Measurements from ENCODE around the gene TENM3.

Gene TENM3

GRCh38 chr4:182263562-182263961 is 20.4 kb downstream of the TENM3 start:
- H3K27ac ChIP-seq: no peak overlapping the region
- TF ChIP-seq, protein P1, sequence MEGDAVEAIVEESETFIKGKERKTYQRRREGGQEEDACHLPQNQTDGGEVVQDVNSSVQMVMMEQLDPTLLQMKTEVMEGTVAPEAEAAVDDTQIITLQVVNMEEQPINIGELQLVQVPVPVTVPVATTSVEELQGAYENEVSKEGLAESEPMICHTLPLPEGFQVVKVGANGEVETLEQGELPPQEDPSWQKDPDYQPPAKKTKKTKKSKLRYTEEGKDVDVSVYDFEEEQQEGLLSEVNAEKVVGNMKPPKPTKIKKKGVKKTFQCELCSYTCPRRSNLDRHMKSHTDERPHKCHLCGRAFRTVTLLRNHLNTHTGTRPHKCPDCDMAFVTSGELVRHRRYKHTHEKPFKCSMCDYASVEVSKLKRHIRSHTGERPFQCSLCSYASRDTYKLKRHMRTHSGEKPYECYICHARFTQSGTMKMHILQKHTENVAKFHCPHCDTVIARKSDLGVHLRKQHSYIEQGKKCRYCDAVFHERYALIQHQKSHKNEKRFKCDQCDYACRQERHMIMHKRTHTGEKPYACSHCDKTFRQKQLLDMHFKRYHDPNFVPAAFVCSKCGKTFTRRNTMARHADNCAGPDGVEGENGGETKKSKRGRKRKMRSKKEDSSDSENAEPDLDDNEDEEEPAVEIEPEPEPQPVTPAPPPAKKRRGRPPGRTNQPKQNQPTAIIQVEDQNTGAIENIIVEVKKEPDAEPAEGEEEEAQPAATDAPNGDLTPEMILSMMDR (IDR thresholded peaks at IDR 0.05): no peak
- no peak for TF ChIP-seq ZFX (IDR thresholded peaks at IDR 0.05; ENCODE audit: borderline replicate concordance)

DNA sequence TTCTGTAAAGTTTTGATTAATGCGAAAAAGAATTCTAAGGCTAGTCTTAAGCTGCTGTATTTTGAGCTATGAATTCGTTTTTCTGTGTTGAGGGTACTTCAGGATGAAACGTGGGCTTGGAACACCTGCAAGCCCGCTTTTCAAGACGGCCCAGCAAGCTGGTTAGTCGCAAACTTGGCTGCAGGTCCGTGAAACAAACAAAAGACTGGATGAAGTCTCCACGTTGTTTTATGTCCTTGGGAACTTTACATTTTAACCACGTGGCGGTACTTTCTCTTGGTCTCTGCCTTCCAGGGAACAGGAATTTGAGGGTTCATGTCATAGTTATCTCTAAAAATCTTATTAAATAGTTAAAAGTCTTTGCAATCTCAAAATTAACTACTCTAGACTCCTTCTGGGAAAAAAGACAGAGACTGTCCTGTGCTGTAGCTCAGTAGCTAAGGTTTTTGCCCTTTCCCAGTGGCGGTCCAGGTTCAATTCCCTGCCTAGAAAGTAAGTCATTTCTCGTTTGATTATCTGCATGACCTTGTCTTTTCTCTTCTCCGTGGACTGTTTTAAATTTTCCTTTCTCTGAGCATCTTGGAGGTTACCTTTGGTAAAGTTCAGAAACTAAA is 21.0 kb downstream of the TENM3 start:
- TF ChIP-seq ZFX (IDR thresholded peaks at IDR 0.05; ENCODE audit: borderline replicate concordance): no peak
- TF ChIP-seq, protein P1 (IDR thresholded peaks at IDR 0.05): no peak
- H3K27ac ChIP-seq: no peak overlapping the region

GRCh38 chr4:182265881-182266280 is 22.7 kb downstream of the TENM3 start:
- TF ChIP-seq, protein P1 (IDR thresholded peaks at IDR 0.05): peak; percentile 11; the same call in 1 of the 2 replicates
- no peak for TF ChIP-seq ZFX (IDR thresholded peaks at IDR 0.05; ENCODE audit: borderline replicate concordance)

GRCh38 chr4:182267048-182267447 is 23.8 kb downstream of the TENM3 start:
- no peak overlapping the region for H3K27ac ChIP-seq
- no peak for TF ChIP-seq ZFX (IDR thresholded peaks at IDR 0.05; ENCODE audit: borderline replicate concordance)
- TF ChIP-seq, protein P1 (IDR thresholded peaks at IDR 0.05): no peak

More at GRCh38 chr4:182265881-182266280, 22.7 kb downstream of the TENM3 start:
- no peak overlapping the region for H3K27ac ChIP-seq

GRCh38 chr4:182268966-182269365 is 25.8 kb downstream of the TENM3 start:
- TF ChIP-seq, protein P1 (IDR thresholded peaks at IDR 0.05): no peak
- no peak for TF ChIP-seq ZFX (IDR thresholded peaks at IDR 0.05; ENCODE audit: borderline replicate concordance)
- H3K27ac ChIP-seq: no peak overlapping the region

DNA sequence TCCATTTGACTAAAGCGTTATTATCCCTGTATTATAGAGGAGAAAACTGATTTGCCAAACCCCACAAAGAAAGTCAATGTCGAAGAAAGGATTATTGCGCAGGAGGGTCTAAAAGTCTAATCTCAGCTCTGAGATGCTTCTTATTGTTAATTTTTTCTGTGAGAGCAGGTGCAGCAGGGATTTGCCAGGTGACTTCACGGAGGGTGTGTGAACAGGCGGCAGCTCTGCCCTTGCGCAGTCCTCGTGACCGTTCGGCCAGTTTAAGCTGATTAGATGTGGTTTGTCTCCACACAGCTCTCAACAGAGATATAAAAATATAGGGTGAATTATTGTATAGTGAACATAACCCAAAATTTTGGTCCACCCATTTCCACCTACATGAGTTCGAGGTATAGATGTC is 28.5 kb downstream of the TENM3 start:
- no peak for TF ChIP-seq ZFX (IDR thresholded peaks at IDR 0.05; ENCODE audit: borderline replicate concordance)
- TF ChIP-seq, protein P1 (IDR thresholded peaks at IDR 0.05): no peak
- H3K27ac ChIP-seq: no peak overlapping the region

DNA sequence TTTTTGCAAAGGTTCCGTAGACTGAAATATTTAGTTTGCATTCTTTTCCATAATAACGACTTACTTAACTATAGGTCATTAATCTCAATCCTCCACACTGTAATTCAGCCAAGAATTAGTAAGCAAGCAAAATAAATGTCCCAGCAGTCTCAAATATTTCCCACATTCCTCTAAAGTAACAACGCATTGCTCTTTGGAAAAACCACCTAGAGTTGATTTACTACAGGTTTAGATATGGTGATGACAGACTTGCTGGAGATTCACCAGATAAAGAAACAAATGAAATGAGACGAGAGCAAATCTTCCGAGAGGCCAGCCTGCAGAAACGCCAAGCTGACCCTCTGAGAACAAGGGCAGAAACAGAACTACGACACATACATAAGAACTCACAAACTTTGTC is 28.9 kb downstream of the TENM3 start:
- no peak overlapping the region for H3K27ac ChIP-seq
- TF ChIP-seq ZFX (IDR thresholded peaks at IDR 0.05; ENCODE audit: borderline replicate concordance): no peak
- TF ChIP-seq, protein P1 (IDR thresholded peaks at IDR 0.05): no peak
